Heart left ventricle (tissue), 13 donors: ENCODE measurements around the gene STON2.

Experiments
- CTCF ChIP-seq, 12 donors: fragments of 200-600 bp; sonication (generic) in 4 of 12; IDR thresholded peaks; one replicate each; pipeline versions ENCODE4 v1.5.0 to v1.8.0; 2018 to 2022; ENCODE audit warnings: antibody characterized with exemption in 12 of 12, mild to moderate bottlenecking in 5 of 12
- POLR2A ChIP-seq, 2 donors: fragments of 450-650 bp; IDR thresholded peaks; one replicate each; pipeline ENCODE4 v1.6.1; 2017; ENCODE audit warnings: antibody characterized with exemption in 2 of 2, mild to moderate bottlenecking in 2 of 2, moderate library complexity in 2 of 2
- donor health status: ischemic (EF 13 %, LVEDD 7.1; RV severe dilation, severe dysfunction).
- donor health status: DM: no; HTN: yes; CAD: no.
- donor health status: DM: no; HTN: no; CAD: no.
- donor health status: ischemic (EF 25% LVEDD 6.9; RV normal size, moderate dysfunction).
- donor health status: ischemic (EF 25% LVEDD 5.7; RV mildly dilated, moderate dysfunction).
- donor health status: ischemic (EF 35%, LVEDD 5.7; RV mildly dilated, moderate dysfunction).
- donor health status: nonischemic (EF 11% LVEDD 7.7; RV severe dilation, severe dysfunction).
- donor health status: DM: yes; HTN: yes; CAD: no.
- donor health status: PGD.
- donor health status: ischemic (EF 29% LVEDD 5.4; RV normal size, mild dysfunction).
- donor health status: nonischemic (EF 23%, LVEDD 6.1; RV moderate dilation, normal function).

- TF ChIP-seq POLR2A (IDR thresholded peaks at IDR 0.05): no peak
- TF ChIP-seq CTCF (IDR thresholded peaks at IDR 0.05): no peak
These were observed 165.8 kb downstream of the STON2 start for GRCh38 chr14:81234278-81234677.
